PC-9 (cell line): ENCODE measurements around the gene GPR153.

ENCODE experiments used
- EZH2 ChIP-seq: fragments of 200-600 bp; sonication (generic); IDR thresholded peaks from 2 replicates; pipeline ENCODE4 v1.8.0; 2017; ENCODE audit warnings: antibody characterized with exemption, low read depth
- TF ChIP-seq, protein P1 (sequence below): fragments of 200-600 bp; sonication (generic); conservative IDR thresholded peaks from 2 replicates; pipeline ENCODE4 v1.6.1; 2017; ENCODE audit warnings: mixed run types, antibody characterized with exemption, mild to moderate bottlenecking, moderate library complexity

DNA sequence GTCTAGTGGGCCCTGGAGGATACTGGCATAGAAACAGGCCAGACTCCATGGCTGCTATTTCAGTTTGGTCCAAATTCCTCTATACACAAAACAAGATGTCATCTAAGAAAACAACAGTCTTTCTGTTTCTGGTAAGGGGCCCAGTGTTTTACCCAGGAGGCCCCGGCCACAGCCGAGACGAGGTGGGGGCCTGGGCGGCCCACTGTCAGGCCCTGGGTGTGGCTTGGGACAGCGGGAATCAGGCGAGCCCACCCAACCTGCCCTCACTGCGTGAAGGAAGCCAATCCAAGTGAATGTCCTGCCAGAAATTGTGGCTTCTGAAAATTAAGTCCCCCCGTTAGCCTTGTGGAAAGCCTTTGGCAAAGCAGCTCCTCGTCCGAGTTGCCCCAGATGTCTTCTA lies 31.2 kb upstream of the GPR153 start:
- TF ChIP-seq, protein P1, sequence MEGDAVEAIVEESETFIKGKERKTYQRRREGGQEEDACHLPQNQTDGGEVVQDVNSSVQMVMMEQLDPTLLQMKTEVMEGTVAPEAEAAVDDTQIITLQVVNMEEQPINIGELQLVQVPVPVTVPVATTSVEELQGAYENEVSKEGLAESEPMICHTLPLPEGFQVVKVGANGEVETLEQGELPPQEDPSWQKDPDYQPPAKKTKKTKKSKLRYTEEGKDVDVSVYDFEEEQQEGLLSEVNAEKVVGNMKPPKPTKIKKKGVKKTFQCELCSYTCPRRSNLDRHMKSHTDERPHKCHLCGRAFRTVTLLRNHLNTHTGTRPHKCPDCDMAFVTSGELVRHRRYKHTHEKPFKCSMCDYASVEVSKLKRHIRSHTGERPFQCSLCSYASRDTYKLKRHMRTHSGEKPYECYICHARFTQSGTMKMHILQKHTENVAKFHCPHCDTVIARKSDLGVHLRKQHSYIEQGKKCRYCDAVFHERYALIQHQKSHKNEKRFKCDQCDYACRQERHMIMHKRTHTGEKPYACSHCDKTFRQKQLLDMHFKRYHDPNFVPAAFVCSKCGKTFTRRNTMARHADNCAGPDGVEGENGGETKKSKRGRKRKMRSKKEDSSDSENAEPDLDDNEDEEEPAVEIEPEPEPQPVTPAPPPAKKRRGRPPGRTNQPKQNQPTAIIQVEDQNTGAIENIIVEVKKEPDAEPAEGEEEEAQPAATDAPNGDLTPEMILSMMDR, result no peak
- no peak for TF ChIP-seq EZH2
